Measurements from ENCODE around the gene PPP2R2B. TPM values are rescaled to one million over a fixed set of nuclear protein-coding genes. Genes with fewer than 3 reads are reported as not detected.

Gene PPP2R2B
- total RNA-seq, 1 donor from 2014 or later, result 1.2 TPM

- no peak for ATAC-seq
- H3K4me1 ChIP-seq, result no peaks in the 10 kb centered on the region
- H3K36me3 ChIP-seq, result no peaks in the 10 kb centered on the region
- no peak overlapping the region for H3K4me3 ChIP-seq
- DNase-seq, result no peak
- TF ChIP-seq CTCF (IDR thresholded peaks at IDR 0.05), result no peak
- no peak overlapping the region for H3K27ac ChIP-seq
- intact Hi-C loops (cut with DNase I), result no loop called here
- H3K27me3 ChIP-seq, result no peaks in the 10 kb centered on the region
- no peaks in the 10 kb centered on the region for H3K9me3 ChIP-seq
These were observed 13.7 kb upstream of the PPP2R2B start for GRCh38 chr5:146892231-146892630.

- H3K4me3 ChIP-seq, result no peak overlapping the region
- H3K9me3 ChIP-seq, result no peaks in the 10 kb centered on the region
- H3K36me3 ChIP-seq, result no peaks in the 10 kb centered on the region
- DNase-seq (no peak), ATAC-seq (no peak)
- no peak for TF ChIP-seq CTCF (IDR thresholded peaks at IDR 0.05)
- H3K4me1 ChIP-seq, result no peaks in the 10 kb centered on the region
- no peaks in the 10 kb centered on the region for H3K27me3 ChIP-seq
- no peak overlapping the region for H3K27ac ChIP-seq
- intact Hi-C loops (cut with DNase I), result no loop called here
These were observed 13.0 kb upstream of the PPP2R2B start for GRCh38 chr5:146891511-146891910.

GRCh38 chr5:146890731-146891440 lies 12.3 kb upstream of the PPP2R2B start:
- ATAC-seq (no peak), DNase-seq (no peak)
- intact Hi-C loops (cut with DNase I), result no loop called here
- no peaks in the 10 kb centered on the region for H3K9me3 ChIP-seq
- no peaks in the 10 kb centered on the region for H3K27me3 ChIP-seq
- no peak for TF ChIP-seq CTCF (IDR thresholded peaks at IDR 0.05)
- H3K36me3 ChIP-seq, result no peaks in the 10 kb centered on the region
- no peak overlapping the region for H3K27ac ChIP-seq
- H3K4me3 ChIP-seq, result no peak overlapping the region
- H3K4me1 ChIP-seq, result no peaks in the 10 kb centered on the region

GRCh38 chr5:146890066-146890465 lies 11.5 kb upstream of the PPP2R2B start:
- peak; percentile 57 for ATAC-seq
- TF ChIP-seq CTCF (IDR thresholded peaks at IDR 0.05), result no peak
- H3K27me3 ChIP-seq, result no peaks in the 10 kb centered on the region
- intact Hi-C loops (cut with DNase I), result no loop called here
- H3K9me3 ChIP-seq, result no peaks in the 10 kb centered on the region
- no peaks in the 10 kb centered on the region for H3K36me3 ChIP-seq
- no peak overlapping the region for H3K27ac ChIP-seq
- no peaks in the 10 kb centered on the region for H3K4me1 ChIP-seq
- no peak for DNase-seq
- H3K4me3 ChIP-seq, result no peak overlapping the region

- Histone ChIP-seq H3K36me3 (no peaks in the 10 kb centered on the region), H3K4me1 (no peaks in the 10 kb centered on the region), H3K9me3 (no peaks in the 10 kb centered on the region), H3K27ac (no peak overlapping the region), H3K27me3 (no peaks in the 10 kb centered on the region), H3K4me3 (no peak overlapping the region)
- no peak for TF ChIP-seq CTCF (IDR thresholded peaks at IDR 0.05)
- intact Hi-C loops (cut with DNase I), result no loop called here
- no peak for ATAC-seq
- DNase-seq, result no peak
These were observed 10.6 kb upstream of the PPP2R2B start for GRCh38 chr5:146889169-146889568.

Measured in upper lobe of right lung (tissue), 1 donor.